Mesodermal cell (in vitro differentiated cells): ENCODE data around the gene MTA2.

Source experiments
- H3K27ac ChIP-seq: 2 replicates; pipeline ENCODE4 v1.7.0; 2013; ENCODE audit warnings: mild to moderate bottlenecking, low read depth, low read length, moderate library complexity; ENCODE audit not compliant: severe bottlenecking
- H3K36me3 ChIP-seq: 2 replicates; pipeline ENCODE4 v1.7.1; 2013; ENCODE audit warnings: mild to moderate bottlenecking, low read length, moderate library complexity; ENCODE audit not compliant: control insufficient read depth, insufficient read depth
- H3K4me1 ChIP-seq: one replicate; pipeline ENCODE4 v1.7.1; 2013; ENCODE audit warnings: mild to moderate bottlenecking, low read length; ENCODE audit not compliant: insufficient read depth, control insufficient read depth, poor library complexity, severe bottlenecking
- H3K4me3 ChIP-seq: 2 replicates; pipeline ENCODE4 v1.7.0; 2013; ENCODE audit warnings: low read length, control low read depth, mild to moderate bottlenecking; ENCODE audit not compliant: insufficient read depth, poor library complexity, severe bottlenecking; ENCODE audit errors: extremely low read depth
- H3K9me3 ChIP-seq: 2 replicates; pipeline ENCODE4 v1.7.1; 2013; ENCODE audit warnings: mild to moderate bottlenecking, low read length, moderate library complexity; ENCODE audit not compliant: control insufficient read depth
- WGBS, 2 experiments: methylation state at CpG; one replicate each; pipeline ENCODE4 v1.1.5; 2013; ENCODE audit warnings: missing lambda C conversion rate in 2 of 2; ENCODE audit not compliant: insufficient coverage in 2 of 2; 5-methylcytosine and 5-hydroxymethylcytosine counted together

MTA2 gene

DNA sequence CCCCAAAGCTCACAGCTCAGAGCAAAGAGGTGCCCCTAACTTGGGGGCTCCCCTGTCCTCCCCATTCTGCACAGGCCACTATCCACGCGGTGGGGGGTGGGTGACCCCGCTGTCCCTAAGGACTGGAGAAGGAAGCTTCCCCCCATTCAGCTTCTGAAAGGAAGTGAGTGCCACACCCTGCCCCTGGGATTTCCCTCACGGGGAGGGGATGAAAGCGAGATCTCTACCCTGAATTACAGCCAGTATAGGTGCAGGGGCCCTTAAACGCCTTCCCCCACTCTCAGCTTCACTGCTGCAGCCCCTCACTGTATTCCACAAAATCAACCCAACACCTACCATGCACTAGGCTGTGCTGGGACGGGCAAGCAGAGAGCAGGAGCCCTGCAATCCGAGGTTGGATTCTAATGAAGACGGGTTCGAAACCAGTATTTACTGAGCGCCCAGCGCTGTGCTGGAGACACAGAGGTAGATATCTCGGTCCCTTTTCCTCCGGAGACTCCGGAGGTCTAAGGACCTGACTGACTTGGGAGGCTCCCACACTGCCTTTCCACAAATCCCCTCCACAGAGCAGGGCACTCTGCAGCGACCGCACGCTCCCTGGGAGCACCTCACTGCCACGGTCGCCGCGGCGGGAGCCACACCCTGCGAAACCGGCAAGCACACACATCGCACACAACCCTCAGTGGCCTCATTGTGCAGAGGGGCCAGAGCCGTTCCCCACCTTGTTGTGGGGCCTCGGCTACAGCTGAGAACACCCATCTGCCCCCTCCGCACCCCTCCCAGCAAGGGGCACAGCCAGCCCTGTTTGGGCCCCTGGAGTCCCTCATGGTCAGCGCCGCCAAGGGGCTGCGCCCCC, 56.9 kb downstream of the MTA2 start:
- peak overlapping the region; percentile 86 for H3K27ac ChIP-seq
- H3K9me3 ChIP-seq, result no peaks in the 10 kb centered on the region
- 0 to 3% methylated on average over 17 of the region's 32 CpGs for WGBS, 2 experiments
- peak overlapping the region; percentile 96 for H3K4me3 ChIP-seq
- peaks cover 26% of the 10 kb centered on the region for H3K36me3 ChIP-seq
- peaks cover 56% of the 10 kb centered on the region for H3K4me1 ChIP-seq

DNA sequence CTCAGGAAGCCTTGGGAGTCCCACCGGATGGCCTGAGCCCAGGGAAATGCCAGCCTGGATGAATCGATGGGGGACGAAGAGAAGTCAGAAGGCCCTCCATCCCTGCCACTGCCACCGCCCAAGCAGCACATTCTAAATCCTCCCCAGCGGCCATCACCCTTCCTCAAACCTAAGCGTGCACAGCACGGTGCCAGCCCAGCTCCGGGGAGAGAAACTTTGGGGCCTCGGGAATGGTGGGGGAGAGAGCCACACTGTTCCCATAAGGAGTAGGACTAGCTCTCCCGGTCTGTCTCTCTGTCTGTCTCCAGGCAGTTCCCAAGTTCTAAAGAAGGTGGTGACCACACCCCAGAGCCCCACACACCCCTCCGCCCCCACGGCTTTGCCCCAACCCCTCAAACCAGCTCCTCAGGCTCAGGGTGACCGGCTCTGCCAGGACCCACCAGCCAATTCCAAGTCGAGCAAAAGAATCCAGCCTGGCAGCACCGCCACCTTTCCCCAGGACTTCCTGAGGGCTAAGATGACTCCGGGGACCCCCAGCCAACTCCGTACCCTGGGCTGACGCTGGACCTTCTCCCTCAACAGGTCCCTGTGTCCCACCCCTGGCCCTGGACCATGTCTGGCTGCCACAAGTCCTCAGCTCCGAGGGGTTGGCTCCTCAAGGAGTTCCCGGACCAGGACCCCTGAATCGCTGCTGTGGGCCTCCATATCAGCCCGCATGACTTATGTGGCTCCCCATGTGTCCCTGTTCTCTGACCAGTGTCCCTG, 57.8 kb downstream of the MTA2 start:
- Histone ChIP-seq H3K4me3 (peak overlapping the region; percentile 96), H3K9me3 (no peaks in the 10 kb centered on the region), H3K27ac (peak overlapping the region; percentile 75), H3K36me3 (peaks cover 32% of the 10 kb centered on the region), H3K4me1 (peaks cover 63% of the 10 kb centered on the region)
- WGBS, 2 experiments, result 52 to 77% methylated on average over 12 to 14 of the region's 22 CpGs
